ENCODE data around the gene LNP1.
"Not testable (repeated sequence)": the region's sequence is repeated elsewhere in the genome, so short reads cannot be mapped to it uniquely, and the experiment has no call there.

The LNP1 gene

GRCh38 chr3:100400780-100401673 lies at the start of gene LNP1, which contains the start of gene TOMM70:
Gene LNP1, plus strand, starts transcription at chr3:100401539. Its CDS starts 28,191 bp downstream, at chr3:100429730.
Gene TOMM70, minus strand, starts transcription at chr3:100401089. Its CDS starts 140 bp downstream, at chr3:100400949.
- DNase-seq (ENCODE audit: low spot score): peak; percentile 96

GRCh38 chr3:100351770-100352169 lies 49.6 kb upstream of the LNP1 start:
- DNase-seq (ENCODE audit: low spot score): not testable (repeated sequence)

- DNase-seq (ENCODE audit: low spot score): peak; percentile 90
Observed at GRCh38 chr3:100352296-100353231, 48.8 kb upstream of the LNP1 start.

- peak; percentile 82 for DNase-seq (ENCODE audit: low spot score)
Observed at GRCh38 chr3:100354850-100355249, 46.5 kb upstream of the LNP1 start.

GRCh38 chr3:100358413-100358812 lies 42.9 kb upstream of the LNP1 start:
- peak; percentile 46 for DNase-seq (ENCODE audit: low spot score)

GRCh38 chr3:100359035-100359434 lies 42.3 kb upstream of the LNP1 start:
- peak; percentile 65 for DNase-seq (ENCODE audit: low spot score)

- no peak for DNase-seq (ENCODE audit: low spot score)
Observed at GRCh38 chr3:100360757-100361496, 40.4 kb upstream of the LNP1 start.

GRCh38 chr3:100361897-100362296 lies 39.4 kb upstream of the LNP1 start:
- no peak for DNase-seq (ENCODE audit: low spot score)

- no peak for DNase-seq (ENCODE audit: low spot score)
Observed at GRCh38 chr3:100364421-100364820, 36.9 kb upstream of the LNP1 start.

- DNase-seq (ENCODE audit: low spot score): no peak
Observed at GRCh38 chr3:100366424-100366823, 34.9 kb upstream of the LNP1 start.

GRCh38 chr3:100368441-100368840 lies 32.9 kb upstream of the LNP1 start:
- no peak for DNase-seq (ENCODE audit: low spot score)

GRCh38 chr3:100370756-100371155 lies 30.6 kb upstream of the LNP1 start:
- no peak for DNase-seq (ENCODE audit: low spot score)

- DNase-seq (ENCODE audit: low spot score): no peak
Observed at GRCh38 chr3:100374521-100374920, 26.8 kb upstream of the LNP1 start.

GRCh38 chr3:100376301-100376700 lies 25.0 kb upstream of the LNP1 start:
- peak; percentile 67 for DNase-seq (ENCODE audit: low spot score)

GRCh38 chr3:100384733-100385525 lies 16.4 kb upstream of the LNP1 start:
- no peak for DNase-seq (ENCODE audit: low spot score)

- no peak for DNase-seq (ENCODE audit: low spot score)
Observed at GRCh38 chr3:100386437-100387074, 14.8 kb upstream of the LNP1 start.

- no peak for DNase-seq (ENCODE audit: low spot score)
Observed at GRCh38 chr3:100389025-100389424, 12.3 kb upstream of the LNP1 start.

- DNase-seq (ENCODE audit: low spot score): no peak
Observed at GRCh38 chr3:100395679-100396431, 5.5 kb upstream of the LNP1 start.

- DNase-seq (ENCODE audit: low spot score): no peak
Observed at GRCh38 chr3:100396967-100397366, 4.4 kb upstream of the LNP1 start.
